Testis (tissue), 3 donors: Measurements from ENCODE around the gene TSPAN17. TPM values are rescaled to one million over a fixed set of nuclear protein-coding genes. Genes with fewer than 3 reads are reported as not detected.

Experiments
- DNase-seq: peaks from one replicate; pipeline ENCODE4 v3.0.0-alpha.2; 2019
- H3K27ac ChIP-seq, 2 donors: fragments of 200-600 bp; sonication (generic); one replicate each; pipeline ENCODE4 v1.5.1; 2019
- H3K27me3 ChIP-seq: fragments of 200-600 bp; sonication (generic); one replicate; pipeline ENCODE4 v1.5.1; 2019
- H3K36me3 ChIP-seq: fragments of 200-600 bp; sonication (generic); one replicate; pipeline ENCODE4 v1.5.1; 2017; ENCODE audit warnings: low read depth; ENCODE audit errors: missing control alignments
- H3K4me1 ChIP-seq: fragments of 200-600 bp; sonication (generic); one replicate; pipeline ENCODE4 v1.5.1; 2019
- H3K4me3 ChIP-seq, 2 donors: fragments of 200-600 bp; sonication (generic); one replicate each; pipeline ENCODE4 v1.5.1; 2017 to 2019
- H3K9me3 ChIP-seq: fragments of 200-600 bp; sonication (generic); one replicate; pipeline ENCODE4 v1.5.1; 2017
- CTCF ChIP-seq, 3 experiments: fragments of 450-650 bp in 2 of 3; fragments of 200-600 bp in 1 of 3; sonication (generic) in 1 of 3; IDR thresholded peaks; one replicate each; pipeline ENCODE4 v1.5.1; 2016 to 2019; ENCODE audit warnings: antibody characterized with exemption in 3 of 3, mild to moderate bottlenecking in 2 of 3, moderate library complexity in 1 of 3
- POLR2A ChIP-seq: fragments of 450-650 bp; IDR thresholded peaks from one replicate; pipeline ENCODE4 v1.6.1; 2017; ENCODE audit warnings: antibody characterized with exemption, mild to moderate bottlenecking, moderate library complexity
- WGBS, 2 donors: methylation state at CpG; one replicate each; pipeline ENCODE4 v1.1.5; 2018; 5-methylcytosine and 5-hydroxymethylcytosine counted together
- intact Hi-C: fragments of 100-400 bp; cut with DNase I; formaldehyde crosslinking; loops from one replicate; pipeline ENCODE4 v1.15.1; 2023; ENCODE audit warnings: low total_unique reads
- polyA plus RNA-seq: library from polyadenylated mRNA; stranded (reverse); fragments of 350-450 nt; fragmentation: Illumina TruSeq; extraction: RNeasy Lipid Tissue Mini Kit (QIAGEN cat#74804); gene quantifications from one replicate; pipeline ENCODE4 v1.2.3, GENCODE V29; 2014; ENCODE audit warnings: low read depth, low replicate concordance; ENCODE audit not compliant: insufficient read depth
- total RNA-seq, 2 donors: library from RNA; depleted of rRNA; stranded (reverse); fragments of >200 nt; gene quantifications; one replicate each; pipeline ENCODE4 v1.2.3, GENCODE V29; 2016

TSPAN17 gene
- total and polyA plus RNA-seq, 3 donors from 2014 or later, result 31.7 to 57.0 (median 51.7) TPM

- H3K27me3 ChIP-seq, result no peaks in the 10 kb centered on the region
- no peaks in the 10 kb centered on the region for H3K9me3 ChIP-seq
- 73 to 78% methylated on average over 18 to 19 of the region's 19 CpGs for WGBS, 2 donors
- TF ChIP-seq CTCF (IDR thresholded peaks at IDR 0.05), result peak in 2 of 3 experiments; percentile 27 to 33
- no peak for TF ChIP-seq POLR2A
- no peaks in the 10 kb centered on the region for H3K36me3 ChIP-seq
- H3K4me3 ChIP-seq, result no peak overlapping the region
- intact Hi-C loops, result no loop called here
- no peak for DNase-seq
- H3K4me1 ChIP-seq, result no peaks in the 10 kb centered on the region
- no peak overlapping the region for H3K27ac ChIP-seq
Measured at GRCh38 chr5:176675676-176676360, 28.5 kb downstream of the TSPAN17 start.

- no peak for DNase-seq
- Histone ChIP-seq H3K4me1 (no peaks in the 10 kb centered on the region), H3K4me3 (no peak overlapping the region), H3K27me3 (no peaks in the 10 kb centered on the region), H3K9me3 (no peaks in the 10 kb centered on the region), H3K27ac (no peak overlapping the region), H3K36me3 (no peaks in the 10 kb centered on the region)
- intact Hi-C loops, result no loop called here
- 63% methylated on average over 9 to 10 of the region's 10 CpGs for WGBS, 2 donors
- no peak for TF ChIP-seq CTCF (IDR thresholded peaks at IDR 0.05)
- no peak for TF ChIP-seq POLR2A
Measured at GRCh38 chr5:176676361-176676824, 29.1 kb downstream of the TSPAN17 start.

GRCh38 chr5:176677209-176677939, 30.1 kb downstream of the TSPAN17 start:
- TF ChIP-seq POLR2A (no peak), CTCF (IDR thresholded peaks at IDR 0.05) (no peak)
- 85 to 92% methylated on average over 8 to 12 of the region's 12 CpGs for WGBS, 2 donors
- no peak overlapping the region for H3K4me3 ChIP-seq
- H3K27ac ChIP-seq, result no peak overlapping the region
- H3K27me3 ChIP-seq, result no peaks in the 10 kb centered on the region
- no peak for DNase-seq
- no peaks in the 10 kb centered on the region for H3K9me3 ChIP-seq
- intact Hi-C loops, result no loop called here
- no peaks in the 10 kb centered on the region for H3K4me1 ChIP-seq
- no peaks in the 10 kb centered on the region for H3K36me3 ChIP-seq

- H3K4me1 ChIP-seq, result no peaks in the 10 kb centered on the region
- H3K4me3 ChIP-seq, result no peak overlapping the region
- no peaks in the 10 kb centered on the region for H3K9me3 ChIP-seq
- no peaks in the 10 kb centered on the region for H3K27me3 ChIP-seq
- no peak for TF ChIP-seq POLR2A
- TF ChIP-seq CTCF (IDR thresholded peaks at IDR 0.05), result no peak
- no peak for DNase-seq
- intact Hi-C loops, result no loop called here
- no peak overlapping the region for H3K27ac ChIP-seq
- H3K36me3 ChIP-seq, result no peaks in the 10 kb centered on the region
- 77 to 80% methylated on average over 3 to 5 of the region's 5 CpGs for WGBS, 2 donors
Measured at GRCh38 chr5:176678584-176678983, 31.3 kb downstream of the TSPAN17 start.
